KMS-11 (cell line): ENCODE results near the gene LSP1.

Experiments
- H2AFZ ChIP-seq: fragments of 200-600 bp; sonication (generic); 2 replicates; pipeline ENCODE4 v1.6.1; 2016; ENCODE audit warnings: antibody characterized with exemption, mixed run types, low read depth
- H3K27ac ChIP-seq: fragments of 200-600 bp; sonication (generic); 2 replicates; pipeline ENCODE4 v1.6.1; 2016; ENCODE audit warnings: mild to moderate bottlenecking, mixed run types
- H3K27me3 ChIP-seq: fragments of 200-600 bp; sonication (generic); 2 replicates; pipeline ENCODE4 v1.6.1; 2017; ENCODE audit warnings: mild to moderate bottlenecking, low read depth, mixed run types, moderate library complexity; ENCODE audit not compliant: insufficient read depth
- H3K36me3 ChIP-seq: fragments of 200-600 bp; sonication (generic); 2 replicates; pipeline ENCODE4 v1.6.1; 2017; ENCODE audit warnings: mild to moderate bottlenecking, mixed run types; ENCODE audit not compliant: insufficient read depth
- H3K4me1 ChIP-seq: fragments of 200-600 bp; sonication (generic); 2 replicates; pipeline ENCODE4 v1.6.1; 2016; ENCODE audit warnings: mild to moderate bottlenecking, low read depth, mixed run types; ENCODE audit not compliant: poor library complexity, severe bottlenecking
- H3K4me2 ChIP-seq: fragments of 200-600 bp; sonication (generic); 2 replicates; pipeline ENCODE4 v1.7.0; 2016; ENCODE audit warnings: mild to moderate bottlenecking, mixed run types
- H3K4me3 ChIP-seq: fragments of 200-600 bp; sonication (generic); IDR thresholded peaks from 2 replicates; pipeline ENCODE4 v1.6.1; 2017; ENCODE audit warnings: low read depth, low read length, mixed read lengths; ENCODE audit not compliant: insufficient read depth
- H3K79me2 ChIP-seq: fragments of 200-600 bp; sonication (generic); 2 replicates; pipeline ENCODE4 v1.6.1; 2016; ENCODE audit warnings: low read depth, mixed run types; ENCODE audit not compliant: insufficient read depth
- H3K9ac ChIP-seq: fragments of 200-600 bp; sonication (generic); 2 replicates; pipeline ENCODE4 v1.6.1; 2016; ENCODE audit warnings: mild to moderate bottlenecking, mixed run types
- H4K20me1 ChIP-seq: fragments of 200-600 bp; sonication (generic); 2 replicates; pipeline ENCODE4 v1.6.1; 2016; ENCODE audit warnings: mild to moderate bottlenecking, mixed run types; ENCODE audit not compliant: insufficient read depth
- CTCF ChIP-seq: fragments of 200-600 bp; sonication (generic); conservative IDR thresholded peaks from 2 replicates; pipeline ENCODE4 v1.6.1; 2017; ENCODE audit warnings: low read depth, mild to moderate bottlenecking, antibody characterized with exemption, low read length, moderate library complexity, mixed read lengths

The LSP1 gene

GRCh38 chr11:1817511-1817910 is 35.4 kb upstream of the LSP1 start:
- Histone ChIP-seq H4K20me1 (no peaks in the 10 kb centered on the region), H3K27me3 (peaks cover 94% of the 10 kb centered on the region)

GRCh38 chr11:1819074-1819473 is 33.8 kb upstream of the LSP1 start:
- Histone ChIP-seq H3K4me3 (no peak overlapping the region), H2AFZ (no peak overlapping the region), H3K27ac (no peak overlapping the region), H3K9ac (no peak overlapping the region), H3K27me3 (peaks cover 89% of the 10 kb centered on the region), H3K4me2 (no peak overlapping the region), H3K4me1 (no peaks in the 10 kb centered on the region), H3K36me3 (no peaks in the 10 kb centered on the region), H3K79me2 (no peaks in the 10 kb centered on the region), H4K20me1 (no peaks in the 10 kb centered on the region)
- TF ChIP-seq CTCF = no peak

More at GRCh38 chr11:1817511-1817910, 35.4 kb upstream of the LSP1 start:
- no peak for TF ChIP-seq CTCF
- Histone ChIP-seq H3K4me1 (no peaks in the 10 kb centered on the region), H3K79me2 (no peaks in the 10 kb centered on the region), H3K9ac (no peak overlapping the region), H3K4me2 (no peak overlapping the region), H3K4me3 (no peak overlapping the region), H3K36me3 (no peaks in the 10 kb centered on the region), H3K27ac (no peak overlapping the region), H2AFZ (no peak overlapping the region)

- H3K9ac ChIP-seq = no peak overlapping the region
- peaks cover 87% of the 10 kb centered on the region for H3K27me3 ChIP-seq
- no peaks in the 10 kb centered on the region for H3K36me3 ChIP-seq
- no peak overlapping the region for H3K27ac ChIP-seq
- H2AFZ ChIP-seq = no peak overlapping the region
- TF ChIP-seq CTCF = no peak
- no peaks in the 10 kb centered on the region for H4K20me1 ChIP-seq
- H3K4me2 ChIP-seq = no peak overlapping the region
- no peaks in the 10 kb centered on the region for H3K4me1 ChIP-seq
- H3K79me2 ChIP-seq = no peaks in the 10 kb centered on the region
- H3K4me3 ChIP-seq = no peak overlapping the region
Observed at GRCh38 chr11:1820463-1821325, 32.2 kb upstream of the LSP1 start.

GRCh38 chr11:1821562-1821961 is 31.3 kb upstream of the LSP1 start:
- Histone ChIP-seq H4K20me1 (no peaks in the 10 kb centered on the region), H3K27me3 (peaks cover 88% of the 10 kb centered on the region), H2AFZ (no peak overlapping the region), H3K4me2 (no peak overlapping the region), H3K36me3 (no peaks in the 10 kb centered on the region), H3K27ac (no peak overlapping the region), H3K4me3 (no peak overlapping the region), H3K79me2 (no peaks in the 10 kb centered on the region), H3K4me1 (no peaks in the 10 kb centered on the region), H3K9ac (no peak overlapping the region)
- TF ChIP-seq CTCF = no peak
